Cortex of kidney (tissue), 1 donor: ENCODE data around the gene AKNA.

Source experiments
- DNase-seq: peaks from one replicate; lab custom pipeline; 2025; lab: John Stamatoyannopoulos, UW

AKNA gene

DNA sequence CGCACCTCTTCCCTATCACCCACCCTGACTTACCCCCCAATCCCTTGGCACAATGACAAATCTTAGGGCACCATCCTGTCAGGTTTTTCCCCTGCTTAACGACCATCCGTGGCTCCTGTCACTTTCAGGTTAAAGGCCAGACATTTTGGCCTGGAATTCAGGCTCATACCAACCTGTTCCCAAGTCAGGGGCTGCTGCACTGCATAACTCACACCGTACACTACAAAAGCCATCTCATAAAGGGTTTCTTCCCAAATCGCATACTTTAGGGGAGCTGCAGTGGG, 7.5 kb upstream of the AKNA start:
- no peak for DNase-seq

DNA sequence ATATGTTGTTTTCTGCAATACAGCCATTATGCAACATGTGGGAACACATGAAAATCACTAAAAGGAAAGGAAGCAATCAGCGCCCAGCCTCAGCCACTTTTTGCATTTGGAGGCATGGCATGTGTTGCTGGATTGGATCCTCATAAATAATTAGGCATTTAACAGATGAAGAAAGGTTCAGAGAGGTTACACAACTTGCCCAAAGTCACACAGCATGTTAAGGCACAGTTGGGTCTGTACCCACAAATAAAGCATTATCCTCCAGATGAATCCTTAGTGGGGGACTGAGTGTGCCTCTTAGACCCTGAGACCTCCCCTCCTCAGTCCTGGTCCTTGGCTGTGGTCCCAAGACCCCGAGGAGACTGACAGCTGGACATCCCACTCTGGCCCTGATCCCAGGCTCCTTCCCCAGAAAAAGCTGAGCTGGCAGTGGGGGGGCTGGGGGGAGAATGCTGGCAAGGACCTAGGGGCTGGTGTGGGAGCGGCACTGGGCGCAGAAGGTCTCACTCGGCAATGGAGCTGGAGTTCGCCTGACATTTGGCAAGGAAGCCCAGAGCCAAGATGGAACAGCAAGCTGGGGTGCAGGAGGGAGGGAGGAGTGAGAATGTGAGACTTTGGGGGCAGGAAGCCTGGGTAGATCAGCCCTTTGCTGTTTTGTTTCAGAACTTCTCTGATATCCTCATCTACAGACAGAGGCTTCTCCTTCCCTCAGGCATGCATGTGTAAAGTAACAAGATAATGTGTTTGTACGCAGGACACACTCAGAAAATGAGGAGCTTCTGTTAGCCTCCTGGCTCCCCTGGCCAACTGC, 6.9 kb upstream of the AKNA start:
- no peak for DNase-seq

DNA sequence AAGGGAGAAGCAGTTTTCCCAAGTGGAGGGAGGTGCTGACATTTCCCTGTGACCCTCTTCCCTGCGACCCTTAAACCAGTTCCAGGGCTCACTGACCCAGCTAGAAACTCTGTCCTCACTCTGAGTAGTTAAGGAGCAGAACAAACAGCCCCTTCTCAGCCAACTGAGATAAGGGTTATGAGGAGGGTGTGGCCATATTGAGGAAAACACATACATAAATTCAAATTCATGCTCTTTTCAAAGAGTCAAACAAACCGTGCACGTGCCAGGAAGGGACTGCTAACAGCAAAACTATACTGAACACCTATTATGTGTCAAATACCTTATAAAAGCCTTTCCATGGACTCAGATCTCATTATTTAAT, 4.9 kb upstream of the AKNA start:
- DNase-seq, result no peak

DNA sequence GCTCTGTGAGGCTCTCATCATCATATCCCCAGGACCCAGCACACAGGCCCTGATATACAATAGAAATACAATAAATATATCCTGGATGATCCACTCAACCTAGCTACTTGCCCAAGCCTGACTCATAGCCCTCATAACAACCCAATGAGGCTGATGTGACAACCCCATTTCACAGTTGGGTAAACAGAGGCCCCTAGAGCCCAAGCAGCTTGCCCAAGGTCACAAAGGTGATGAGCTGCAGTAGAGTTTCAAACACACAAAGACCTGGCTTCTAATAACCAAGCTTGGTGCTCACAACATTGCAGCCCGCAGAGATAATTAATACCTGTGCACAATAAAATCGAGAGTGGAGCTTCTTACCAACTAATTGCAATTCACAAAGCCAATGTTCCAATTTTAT, 3.2 kb upstream of the AKNA start:
- DNase-seq, result no peak

DNA sequence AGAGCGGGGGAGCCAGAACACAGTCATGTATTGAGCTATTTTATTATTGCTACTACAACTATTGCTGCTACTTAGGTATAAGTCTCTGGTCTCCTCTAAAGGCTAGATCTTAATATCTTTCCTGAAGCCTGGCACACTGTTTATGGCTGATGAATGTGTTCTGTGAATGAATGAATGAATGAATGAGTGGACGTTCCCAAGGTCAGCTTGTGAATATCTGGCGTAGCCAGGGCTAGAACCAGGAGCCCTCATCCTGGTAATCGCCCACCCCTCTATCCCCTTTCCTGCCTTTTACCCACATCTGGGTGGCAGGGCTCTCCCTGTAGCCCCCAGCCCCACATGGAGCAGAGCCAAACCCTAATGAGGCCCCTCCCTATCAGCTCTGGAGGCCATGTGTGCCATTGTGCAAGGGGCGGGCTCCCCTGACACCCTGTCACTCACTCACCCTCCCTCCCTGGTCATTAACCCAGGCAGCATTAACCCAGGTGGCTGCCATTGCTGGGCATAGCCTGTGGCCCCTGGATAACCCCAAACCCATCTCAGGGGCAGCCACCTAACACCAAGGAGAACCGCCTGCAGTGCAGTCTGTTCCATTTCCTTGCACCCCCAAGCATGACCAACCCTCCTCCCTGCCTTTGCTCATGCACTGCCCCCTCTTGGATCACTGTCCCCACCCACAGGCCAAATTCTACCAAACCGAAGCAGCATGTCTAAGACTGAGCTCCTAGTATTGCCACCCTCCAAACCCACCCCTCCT, 2.0 kb upstream of the AKNA start:
- no peak for DNase-seq

DNA sequence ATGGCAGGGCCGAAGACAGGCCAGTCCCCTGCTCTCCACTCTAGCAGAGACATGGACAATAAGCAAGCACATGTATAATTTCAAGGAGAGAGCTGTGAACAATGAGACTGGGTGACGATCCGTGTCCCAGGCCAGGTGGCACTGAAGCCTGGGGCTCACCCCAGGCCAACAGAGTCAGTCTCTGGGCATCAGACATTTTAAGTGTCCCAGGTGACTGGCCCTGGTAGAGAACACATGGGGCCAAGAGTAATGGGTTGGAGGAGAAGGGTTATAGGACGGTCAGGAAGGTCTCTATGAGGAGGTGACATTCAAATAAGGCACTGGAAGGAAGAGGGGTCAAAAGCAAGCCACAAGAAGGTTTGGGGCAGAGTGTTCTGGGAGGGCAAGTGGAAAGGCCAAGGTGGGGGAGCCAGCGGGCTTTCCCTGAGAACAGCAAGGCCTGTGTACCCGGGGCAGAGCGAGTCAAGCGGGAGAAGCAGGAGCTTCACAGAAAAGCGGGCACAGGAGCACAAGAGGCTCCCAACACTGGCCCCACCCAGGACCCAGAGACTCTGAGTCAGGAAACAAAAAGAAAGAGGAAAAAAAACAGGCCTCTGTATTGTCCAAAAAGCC, 1.1 kb upstream of the AKNA start:
- DNase-seq, result no peak

DNA sequence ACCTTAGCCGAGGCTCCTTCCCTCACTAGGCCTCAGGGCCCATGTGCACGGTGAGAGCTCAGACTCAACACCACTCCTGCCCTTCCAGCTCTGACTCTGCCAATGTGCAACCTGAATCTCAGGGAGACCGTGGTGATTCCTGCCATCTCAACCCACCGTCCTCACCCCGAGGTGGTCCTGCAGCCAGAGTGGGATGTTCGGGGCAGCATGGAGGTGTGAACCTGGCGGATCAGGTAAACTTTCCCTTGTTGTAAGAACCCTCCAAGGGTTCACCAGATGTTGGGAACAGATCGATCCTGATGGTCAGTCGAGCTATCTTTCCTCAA, 538 bp upstream of the AKNA start:
- DNase-seq, result no peak

DNA sequence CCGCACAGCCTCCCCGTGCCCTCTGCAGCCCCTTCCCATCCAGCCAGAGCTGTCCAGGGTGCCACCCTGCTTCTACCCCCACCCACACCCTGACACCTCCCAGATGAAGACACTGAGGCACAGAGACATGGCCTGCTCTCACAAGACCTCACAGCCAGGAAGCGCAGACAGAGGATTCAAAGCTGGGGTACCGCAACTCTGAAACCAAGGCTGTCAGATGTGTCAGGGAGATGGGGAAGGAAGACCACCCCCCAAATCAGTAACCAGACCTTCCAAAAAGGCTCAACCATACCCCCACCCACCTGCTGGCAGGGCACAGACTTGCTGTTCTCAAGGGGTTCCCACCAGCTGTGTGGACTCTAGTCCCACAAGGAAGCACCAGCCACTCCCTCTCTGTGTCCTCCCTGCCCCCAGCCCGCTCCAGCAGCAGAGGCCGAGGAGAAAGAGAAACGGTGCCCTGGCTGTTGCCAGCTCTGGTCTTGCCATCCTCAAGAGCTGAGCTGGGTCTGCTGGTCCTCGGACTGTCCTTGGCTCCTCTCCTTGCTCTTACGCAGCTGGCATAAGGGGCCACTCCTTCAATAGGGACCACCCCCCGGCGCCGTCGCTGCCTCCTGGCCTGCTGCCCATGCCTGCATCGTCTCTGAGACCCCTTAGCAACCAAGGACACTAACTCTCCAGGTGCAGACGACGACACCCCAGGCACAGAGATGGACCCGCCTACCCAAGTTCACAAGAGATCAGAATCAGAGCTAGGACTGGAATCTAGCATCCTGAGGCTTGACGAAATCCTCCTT, 699 bp downstream of the AKNA start:
- DNase-seq, result no peak

DNA sequence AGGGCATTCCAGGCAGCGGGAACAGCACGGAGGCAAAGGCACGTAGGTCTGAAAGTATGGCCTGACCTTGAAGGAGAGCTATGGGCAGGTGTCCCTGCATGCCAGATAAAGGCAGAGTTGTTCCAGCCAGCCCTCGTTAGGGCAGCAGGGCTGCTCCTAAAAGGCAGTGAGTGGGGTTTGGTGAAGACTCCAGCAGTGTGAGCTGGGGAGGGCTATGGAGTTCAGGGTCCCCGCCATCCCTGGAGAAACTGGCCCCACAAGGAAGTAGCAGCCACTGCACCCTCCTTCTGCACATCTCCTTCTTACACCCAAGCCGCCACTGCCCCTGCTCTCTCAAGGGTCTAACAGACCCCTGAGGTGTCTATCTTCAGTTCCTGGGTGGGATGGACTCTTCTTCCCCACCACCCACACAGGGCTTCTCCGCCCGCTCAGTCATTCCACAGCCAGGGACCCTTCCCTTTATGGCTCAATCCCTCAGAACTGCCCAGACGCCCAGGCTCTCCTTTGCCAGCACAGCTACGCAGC, 1.4 kb downstream of the AKNA start:
- DNase-seq, result no peak

DNA sequence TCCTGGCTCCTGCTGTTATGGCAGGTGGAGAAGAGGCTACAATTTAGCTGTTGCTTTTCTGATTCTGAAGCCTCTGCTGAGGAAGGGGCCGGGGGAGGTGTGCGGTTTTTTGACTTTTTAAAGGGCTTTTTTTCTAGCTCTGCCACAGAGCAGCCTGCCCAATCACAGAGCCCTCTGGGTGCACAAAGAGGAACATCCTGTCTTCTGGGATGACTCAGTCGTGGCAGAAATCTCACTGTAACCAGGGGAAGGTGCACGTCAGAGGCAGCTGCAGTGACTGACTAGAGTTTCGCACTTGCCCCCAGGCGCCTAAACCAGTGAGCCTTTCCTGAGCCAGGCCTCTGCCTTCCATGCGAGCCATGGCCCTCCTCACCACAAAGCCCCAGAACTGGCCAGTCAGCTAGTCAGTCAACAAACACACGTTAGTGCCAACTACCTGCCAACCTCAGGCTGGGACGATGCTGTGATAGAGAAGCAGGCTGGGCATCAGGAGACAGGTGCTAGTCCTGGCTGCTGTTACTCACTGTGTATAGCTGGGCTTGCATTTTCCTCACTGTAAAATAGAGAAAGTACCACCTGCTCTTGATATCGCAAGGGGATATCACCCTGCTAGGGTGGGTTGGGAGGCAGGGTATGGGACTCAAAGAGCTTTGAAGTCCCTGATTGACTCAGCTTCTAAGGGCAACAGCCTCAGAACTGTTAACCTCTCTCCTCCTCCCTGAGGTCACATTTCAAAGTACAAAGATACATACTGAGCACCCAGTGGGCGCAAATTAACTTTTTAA, 2.2 kb downstream of the AKNA start:
- no peak for DNase-seq

DNA sequence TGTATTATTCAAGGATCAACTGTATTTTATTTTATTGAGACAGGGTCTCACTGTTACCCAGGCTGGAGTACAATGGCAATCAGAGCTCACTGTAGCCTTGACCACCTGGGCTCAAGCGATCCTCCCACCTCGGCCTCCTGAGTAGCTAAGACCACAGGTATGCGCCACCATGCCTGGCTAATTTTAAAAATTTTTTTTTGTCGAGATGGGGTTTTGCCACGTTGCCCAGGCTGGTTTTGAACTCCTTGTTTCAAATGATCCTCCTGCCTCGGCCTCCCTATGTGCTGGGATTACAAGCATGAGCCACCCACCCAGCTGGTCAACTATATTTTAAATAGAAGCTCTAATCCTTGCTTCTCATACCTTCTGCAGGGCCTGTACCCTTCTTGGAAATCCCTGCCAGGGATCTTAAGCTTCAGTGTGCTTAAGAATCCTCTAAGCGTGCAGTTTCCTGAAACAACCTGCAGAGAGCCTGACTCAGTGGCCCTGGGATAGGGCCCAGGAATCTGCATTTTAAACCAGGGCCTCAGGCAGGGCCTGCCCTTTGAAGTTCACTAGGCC, 2.9 kb downstream of the AKNA start:
- DNase-seq, result no peak

DNA sequence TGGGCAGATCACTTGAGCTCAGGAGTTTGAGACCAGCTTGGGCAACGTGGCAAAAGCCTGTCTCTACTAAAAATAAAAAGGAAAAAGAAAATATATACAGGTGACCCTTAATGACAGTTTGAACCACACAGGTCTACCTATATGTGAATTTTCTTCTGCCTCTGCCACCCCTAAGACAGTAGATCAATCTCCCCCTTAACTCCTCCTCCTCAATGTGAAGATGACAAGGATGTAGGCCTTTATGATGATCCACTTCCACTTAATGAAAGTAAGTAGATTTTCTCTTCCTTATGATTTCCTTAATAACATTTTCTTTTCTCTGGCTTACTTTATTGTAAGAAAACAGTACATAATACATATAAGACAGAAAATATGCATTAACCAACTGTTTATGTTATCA, 3.4 kb downstream of the AKNA start:
- no peak for DNase-seq

DNA sequence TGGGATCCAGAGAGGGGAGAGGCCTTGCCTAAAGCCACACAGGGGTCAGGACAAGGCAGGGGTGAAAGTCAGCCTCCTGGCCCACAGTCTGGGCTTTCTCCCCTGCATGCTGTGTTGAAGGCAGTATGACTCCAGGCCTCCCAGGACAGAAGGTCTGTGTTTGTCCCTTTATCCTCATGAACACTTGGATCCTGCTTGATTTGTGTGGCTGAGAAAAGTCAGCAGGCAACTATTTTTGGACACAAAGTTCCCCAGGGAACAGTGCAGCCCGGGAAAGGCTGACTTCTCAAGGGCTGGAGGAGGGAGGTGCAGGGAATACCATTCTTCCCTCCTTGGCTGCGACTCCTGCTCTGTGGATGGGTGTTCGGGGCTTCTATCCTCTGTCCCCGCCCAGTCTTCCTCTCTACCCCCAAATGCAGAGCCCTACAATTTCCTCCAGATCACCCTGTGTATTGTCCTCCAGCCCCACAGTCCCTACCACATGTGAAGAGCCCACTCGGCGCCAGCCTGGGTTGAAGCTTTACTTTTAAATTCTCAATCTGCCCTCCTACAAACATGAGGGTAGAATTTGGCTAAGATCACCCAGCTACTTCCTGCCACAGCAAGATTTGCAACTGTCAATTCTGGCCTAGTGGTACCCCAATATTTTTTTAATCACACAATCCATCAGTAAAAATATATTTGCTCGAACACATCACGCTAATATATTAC, 4.1 kb downstream of the AKNA start:
- DNase-seq, result no peak

DNA sequence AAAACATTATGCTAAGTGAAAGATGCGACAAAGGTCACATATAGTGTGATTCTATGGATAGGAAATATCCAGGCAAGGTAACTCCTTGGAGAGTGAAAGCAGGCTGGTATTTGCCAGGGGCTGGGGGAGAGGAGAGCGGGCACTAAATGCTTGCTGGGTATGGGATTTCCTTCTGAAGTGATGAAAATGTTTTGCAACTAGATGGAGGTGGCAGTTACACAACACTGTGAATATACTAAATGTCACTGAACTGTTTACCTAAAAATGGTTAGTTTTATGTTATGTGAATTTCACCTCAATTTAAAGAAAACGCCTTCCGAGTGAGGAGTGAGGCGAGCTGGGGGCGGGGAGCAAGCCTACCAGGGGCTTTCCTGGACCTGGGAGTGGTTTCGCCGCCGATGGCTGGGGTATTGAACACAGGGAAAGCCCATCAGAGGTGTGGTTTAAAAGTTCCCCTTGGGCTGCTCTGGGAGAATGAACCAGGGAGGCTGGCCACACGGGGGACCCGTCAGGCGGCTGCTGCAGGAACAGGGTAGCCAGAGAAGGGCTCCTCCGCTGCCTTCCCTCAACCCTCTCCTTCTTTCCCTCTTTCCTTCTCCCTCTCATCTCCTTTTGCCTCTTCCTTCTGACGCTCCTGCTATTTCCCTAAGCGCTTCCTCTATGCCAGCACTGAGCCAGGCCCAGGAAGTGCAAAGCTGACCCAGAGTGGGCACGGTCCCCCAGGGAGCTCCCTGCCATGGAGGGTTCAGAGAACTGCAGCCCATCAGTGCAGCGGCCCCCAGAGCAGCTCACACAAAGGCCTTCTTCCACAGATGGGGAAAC, 4.9 kb downstream of the AKNA start:
- DNase-seq, result no peak

DNA sequence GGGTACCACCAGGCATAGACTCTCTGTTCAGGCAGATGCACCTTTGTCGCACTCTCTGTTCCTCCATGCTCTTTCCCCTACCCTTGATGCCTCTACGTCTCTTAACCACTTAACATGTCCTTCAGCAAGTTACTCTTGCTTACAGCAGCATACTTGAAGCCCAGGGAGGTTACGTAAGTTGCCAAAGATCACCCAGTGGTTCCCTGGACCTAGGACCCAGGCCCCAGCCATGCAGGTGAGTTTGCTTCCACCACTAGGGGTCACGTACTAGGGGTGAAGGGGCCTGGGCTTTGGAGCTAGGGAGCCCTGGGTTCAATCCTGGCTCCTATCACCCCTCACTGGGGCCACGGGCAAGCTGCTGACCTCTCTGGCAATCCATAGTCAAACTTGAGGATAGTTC, 8.9 kb downstream of the AKNA start:
- no peak for DNase-seq

DNA sequence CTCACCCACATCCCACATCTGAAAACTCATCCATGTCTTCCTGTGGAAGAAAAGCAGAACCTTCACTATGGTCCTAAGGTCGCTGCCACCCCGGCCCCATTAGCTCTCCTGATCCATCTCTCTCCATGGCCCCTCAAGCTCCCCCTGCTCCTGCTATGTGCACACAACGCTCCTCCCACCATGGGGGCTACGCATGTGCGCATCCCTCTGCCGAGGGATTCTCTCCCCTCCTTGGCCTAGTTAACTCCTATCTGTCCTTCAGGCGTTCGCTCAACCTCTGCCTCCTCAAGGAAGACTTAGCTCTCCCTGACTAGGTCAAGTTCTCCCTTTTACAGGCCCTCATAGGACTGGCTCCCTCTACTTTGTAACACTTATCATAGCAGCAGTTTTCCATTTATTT, 9.8 kb downstream of the AKNA start:
- no peak for DNase-seq

DNA sequence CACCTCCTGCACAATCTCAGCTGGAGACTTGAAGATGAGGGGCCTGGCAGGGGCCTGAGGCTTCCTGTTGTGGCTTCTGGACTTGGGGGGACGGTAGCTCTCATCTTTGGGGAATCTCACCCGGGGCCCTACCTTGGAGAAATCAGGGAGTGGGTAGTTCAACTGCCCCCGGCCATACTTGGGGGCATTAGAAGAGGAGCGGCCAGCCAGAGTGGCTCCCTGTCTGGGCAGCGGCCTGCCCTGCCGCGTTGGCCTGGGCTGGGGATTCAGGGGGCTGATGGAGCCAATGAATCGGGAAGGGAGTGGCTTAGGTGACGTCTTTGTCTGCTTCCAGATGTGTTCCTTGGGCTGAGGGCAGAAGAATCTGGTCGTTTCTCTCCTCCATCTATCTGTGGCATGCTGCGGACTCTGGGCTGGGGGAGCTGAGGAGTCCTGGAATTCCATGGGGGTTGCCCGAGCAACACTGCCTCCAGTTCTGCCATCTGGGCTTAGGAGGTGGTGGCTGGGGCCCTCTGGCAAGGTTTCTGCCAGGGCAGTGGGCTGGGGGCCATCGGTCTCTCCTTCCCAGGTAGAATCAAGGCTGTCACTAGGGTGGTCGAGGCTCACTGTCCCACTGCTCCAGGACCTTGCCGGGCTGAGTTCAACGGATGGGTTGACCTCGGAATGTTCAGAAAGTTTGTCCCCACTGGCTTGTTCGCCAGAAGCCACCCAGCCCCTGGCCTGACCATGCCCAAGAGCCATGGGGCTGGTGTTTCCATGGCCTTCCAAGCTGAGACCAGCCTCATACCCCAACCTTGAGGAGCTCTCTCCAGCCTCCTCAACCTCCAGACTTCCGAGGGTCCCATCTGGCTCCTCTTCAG, 11.0 kb downstream of the AKNA start:
- DNase-seq, result no peak

DNA sequence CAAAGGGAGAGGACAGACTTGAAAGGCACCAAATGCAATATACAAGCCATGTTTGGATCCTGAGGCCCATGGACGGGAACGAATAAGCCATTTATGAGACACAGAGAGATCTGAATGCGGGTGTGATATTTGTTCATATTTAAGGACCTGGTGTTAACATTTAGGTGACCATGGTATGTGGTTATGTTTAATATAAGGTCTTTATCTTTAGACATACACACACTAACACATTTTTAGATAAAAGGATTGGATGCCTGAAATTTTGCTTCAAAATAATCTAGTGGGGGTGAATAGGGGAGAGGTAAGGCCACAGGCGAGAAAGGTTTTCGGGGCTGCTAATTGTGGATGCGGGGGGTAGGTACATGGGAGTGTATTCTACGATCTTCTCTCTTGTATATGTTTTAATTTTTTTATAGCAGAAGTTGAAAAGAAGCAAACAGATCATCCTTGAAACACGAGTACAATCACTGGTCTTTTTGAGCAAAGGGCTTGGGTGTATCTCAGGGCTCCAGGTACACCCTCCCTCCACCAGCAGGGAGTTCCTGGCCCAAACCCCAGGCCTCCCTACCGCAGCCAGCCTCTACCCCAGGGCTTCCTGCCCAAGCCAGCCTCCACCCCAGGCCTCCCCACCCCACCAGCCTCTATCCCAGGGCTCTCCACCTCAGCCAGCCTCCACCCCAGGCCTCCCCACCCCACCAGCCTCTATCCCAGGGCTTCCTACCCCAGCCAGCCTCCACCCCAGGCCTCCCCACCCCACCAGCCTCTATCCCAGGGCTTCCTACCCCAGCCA, 12.2 kb downstream of the AKNA start:
- no peak for DNase-seq
